Measurements from ENCODE around the gene CGB8. TPM values are rescaled to one million over a fixed set of nuclear protein-coding genes. Genes with fewer than 3 reads are reported as not detected.

CGB8 gene
- total RNA-seq, 1 experiment from 2014 or later: 0.34 TPM

DNA sequence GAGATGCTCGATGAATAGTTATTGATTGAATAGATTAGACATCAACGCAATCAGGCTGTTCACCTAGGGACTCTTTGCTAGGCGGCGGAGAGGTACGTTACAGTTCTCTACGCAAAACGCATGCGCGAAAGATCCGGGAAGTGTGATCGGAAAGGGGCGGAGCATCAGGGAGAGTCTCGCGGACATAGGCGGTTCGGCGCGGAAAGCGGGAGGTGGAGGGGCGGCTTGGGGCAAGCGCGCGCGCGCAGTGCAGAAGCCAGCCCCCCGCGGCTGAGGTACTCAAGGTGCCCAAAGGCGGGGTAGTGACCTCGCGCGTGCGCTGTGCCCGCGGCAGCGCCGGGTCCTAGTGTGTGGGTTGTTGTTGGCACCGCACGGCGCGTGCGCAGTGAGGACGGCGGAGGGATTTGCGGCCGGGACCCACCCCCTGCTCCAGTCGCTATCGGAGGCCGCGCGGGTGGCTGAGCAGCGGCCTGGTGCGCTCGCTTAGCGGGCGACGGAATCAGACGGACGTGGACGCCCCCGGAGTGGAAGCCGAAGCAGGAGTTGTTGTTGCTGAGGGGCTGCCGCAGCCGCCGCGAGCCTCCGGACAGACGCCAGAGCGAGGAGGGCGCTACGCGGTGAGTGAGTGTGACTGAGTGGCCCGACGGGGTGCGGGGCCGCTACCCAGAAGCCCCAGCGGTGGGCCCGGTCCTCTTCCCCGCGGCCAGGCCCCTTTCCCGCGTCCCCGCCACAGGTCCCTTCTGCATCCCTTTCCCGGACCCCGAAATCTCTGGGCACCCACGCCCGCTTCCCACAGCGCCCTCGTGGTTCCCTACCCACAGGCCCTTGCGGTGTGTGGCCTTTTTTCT lies 36.3 kb upstream of the CGB8 start, which contains the start of gene SNRNP70:
Gene SNRNP70, plus strand, starts transcription at position 432 of the 848 bp plus-strand sequence. CDS start 964 bp downstream, outside the sequence.
- intact Hi-C loops (cut with micrococcal nuclease): no loop called here
- no peak within 1 kb of the TSS for H2AFZ ChIP-seq (ENCODE audit: low read depth, low read length, poor library complexity, severe bottlenecking)
- POLR2A ChIA-PET: no interaction called here
- peaks cover 30% of the 10 kb centered on the region; the same call in 1 of the 2 replicates for H4K20me1 ChIP-seq (ENCODE audit: insufficient read depth)
- H3K36me3 ChIP-seq (ENCODE audit: control insufficient read depth in 1 of 2, insufficient read depth in 2 of 2, low read length in 2 of 2): peaks cover 11 to 27% of the 10 kb centered on the region in 2 experiments
- H3K9me2 ChIP-seq (ENCODE audit: insufficient read depth): no peaks in the 10 kb centered on the region
- peak within 1 kb of the TSS; percentile 78 for H3K9ac ChIP-seq (ENCODE audit: low read length)
- H3K27ac ChIP-seq (ENCODE audit: low read depth, low read length): peak within 1 kb of the TSS; percentile 94
- RAD21 ChIA-PET (ENCODE audit: low non-redundant PET in 1 of 2, low total read pairs in 2 of 2, uncharacterized antibody in 2 of 2, unreplicated experiment in 2 of 2): no interaction called here
- H3K27me3 ChIP-seq (ENCODE audit: insufficient read depth, low read length): no peaks in the 10 kb centered on the region
- H3K4me2 ChIP-seq (ENCODE audit: low read length): peak within 1 kb of the TSS; percentile 90
- H3K9me3 ChIP-seq (ENCODE audit: control insufficient read depth in 1 of 2, insufficient read depth in 1 of 2, low read depth in 1 of 2, low read length in 2 of 2): no peaks in the 10 kb centered on the region
- CTCF ChIA-PET: no interaction called here
- H3K4me3 ChIP-seq (replicated peaks in 1 of 2; ENCODE audit: low read depth in 1 of 2, low read length in 2 of 2): peak within 1 kb of the TSS; percentile 86
- DNase-seq (ENCODE audit: low read depth, low spot score) (peak; percentile 98), ATAC-seq (peak; percentile 96)
- no TSS peak for BruUV-seq (replicated peaks)
- peaks cover 49% of the 10 kb centered on the region for H3K79me2 ChIP-seq (ENCODE audit: insufficient read depth, low read length)
- H3K4me1 ChIP-seq (ENCODE audit: control insufficient read depth in 1 of 2, insufficient read depth in 2 of 2, low read length in 2 of 2): peaks cover 6 to 25% of the 10 kb centered on the region in 2 experiments
- peak; percentile 46 for TF ChIP-seq POLR2A (IDR thresholded peaks at IDR 0.05; ENCODE audit: borderline replicate concordance, extremely low read depth, insufficient read depth, insufficient read length)
- no peak for TF ChIP-seq ZNF274 (IDR thresholded peaks at IDR 0.05; ENCODE audit: low read depth, low read length)
- no peak for TF ChIP-seq JUND (IDR thresholded peaks at IDR 0.05)
- peak; percentile 49 for TF ChIP-seq TCF7L2 (IDR thresholded peaks at IDR 0.05; ENCODE audit: borderline replicate concordance, extremely low read depth, insufficient read depth, insufficient read length)
- TF ChIP-seq, protein P1, sequence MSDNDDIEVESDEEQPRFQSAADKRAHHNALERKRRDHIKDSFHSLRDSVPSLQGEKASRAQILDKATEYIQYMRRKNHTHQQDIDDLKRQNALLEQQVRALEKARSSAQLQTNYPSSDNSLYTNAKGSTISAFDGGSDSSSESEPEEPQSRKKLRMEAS (IDR thresholded peaks at IDR 0.05): peak; percentile 86
- no peak for TF ChIP-seq FOSL1 (IDR thresholded peaks at IDR 0.05; ENCODE audit: low read depth)
- TF ChIP-seq CEBPB (IDR thresholded peaks at IDR 0.05; ENCODE audit: low read depth): no peak
- peak; percentile 75 for TF ChIP-seq SP1 (IDR thresholded peaks at IDR 0.05; ENCODE audit: low read depth)
- TF ChIP-seq, protein P2, sequence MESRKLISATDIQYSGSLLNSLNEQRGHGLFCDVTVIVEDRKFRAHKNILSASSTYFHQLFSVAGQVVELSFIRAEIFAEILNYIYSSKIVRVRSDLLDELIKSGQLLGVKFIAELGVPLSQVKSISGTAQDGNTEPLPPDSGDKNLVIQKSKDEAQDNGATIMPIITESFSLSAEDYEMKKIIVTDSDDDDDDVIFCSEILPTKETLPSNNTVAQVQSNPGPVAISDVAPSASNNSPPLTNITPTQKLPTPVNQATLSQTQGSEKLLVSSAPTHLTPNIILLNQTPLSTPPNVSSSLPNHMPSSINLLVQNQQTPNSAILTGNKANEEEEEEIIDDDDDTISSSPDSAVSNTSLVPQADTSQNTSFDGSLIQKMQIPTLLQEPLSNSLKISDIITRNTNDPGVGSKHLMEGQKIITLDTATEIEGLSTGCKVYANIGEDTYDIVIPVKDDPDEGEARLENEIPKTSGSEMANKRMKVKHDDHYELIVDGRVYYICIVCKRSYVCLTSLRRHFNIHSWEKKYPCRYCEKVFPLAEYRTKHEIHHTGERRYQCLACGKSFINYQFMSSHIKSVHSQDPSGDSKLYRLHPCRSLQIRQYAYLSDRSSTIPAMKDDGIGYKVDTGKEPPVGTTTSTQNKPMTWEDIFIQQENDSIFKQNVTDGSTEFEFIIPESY (IDR thresholded peaks at IDR 0.05; ENCODE audit: extremely low read depth, insufficient replicate concordance, low read length): peak; percentile 83
- TF ChIP-seq, protein P3, sequence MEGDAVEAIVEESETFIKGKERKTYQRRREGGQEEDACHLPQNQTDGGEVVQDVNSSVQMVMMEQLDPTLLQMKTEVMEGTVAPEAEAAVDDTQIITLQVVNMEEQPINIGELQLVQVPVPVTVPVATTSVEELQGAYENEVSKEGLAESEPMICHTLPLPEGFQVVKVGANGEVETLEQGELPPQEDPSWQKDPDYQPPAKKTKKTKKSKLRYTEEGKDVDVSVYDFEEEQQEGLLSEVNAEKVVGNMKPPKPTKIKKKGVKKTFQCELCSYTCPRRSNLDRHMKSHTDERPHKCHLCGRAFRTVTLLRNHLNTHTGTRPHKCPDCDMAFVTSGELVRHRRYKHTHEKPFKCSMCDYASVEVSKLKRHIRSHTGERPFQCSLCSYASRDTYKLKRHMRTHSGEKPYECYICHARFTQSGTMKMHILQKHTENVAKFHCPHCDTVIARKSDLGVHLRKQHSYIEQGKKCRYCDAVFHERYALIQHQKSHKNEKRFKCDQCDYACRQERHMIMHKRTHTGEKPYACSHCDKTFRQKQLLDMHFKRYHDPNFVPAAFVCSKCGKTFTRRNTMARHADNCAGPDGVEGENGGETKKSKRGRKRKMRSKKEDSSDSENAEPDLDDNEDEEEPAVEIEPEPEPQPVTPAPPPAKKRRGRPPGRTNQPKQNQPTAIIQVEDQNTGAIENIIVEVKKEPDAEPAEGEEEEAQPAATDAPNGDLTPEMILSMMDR (IDR thresholded peaks at IDR 0.05 in 2 of 3, conservative IDR thresholded peaks at IDR 0.05 in 1 of 3; ENCODE audit: borderline replicate concordance in 1 of 3, insufficient read depth in 1 of 3, low read depth in 2 of 3, low read length in 2 of 3): no peak
- TF ChIP-seq YY1 (IDR thresholded peaks at IDR 0.05; ENCODE audit: extremely low read depth, insufficient replicate concordance, low read depth, low read length): peak; percentile 61
- TF ChIP-seq, protein P4, sequence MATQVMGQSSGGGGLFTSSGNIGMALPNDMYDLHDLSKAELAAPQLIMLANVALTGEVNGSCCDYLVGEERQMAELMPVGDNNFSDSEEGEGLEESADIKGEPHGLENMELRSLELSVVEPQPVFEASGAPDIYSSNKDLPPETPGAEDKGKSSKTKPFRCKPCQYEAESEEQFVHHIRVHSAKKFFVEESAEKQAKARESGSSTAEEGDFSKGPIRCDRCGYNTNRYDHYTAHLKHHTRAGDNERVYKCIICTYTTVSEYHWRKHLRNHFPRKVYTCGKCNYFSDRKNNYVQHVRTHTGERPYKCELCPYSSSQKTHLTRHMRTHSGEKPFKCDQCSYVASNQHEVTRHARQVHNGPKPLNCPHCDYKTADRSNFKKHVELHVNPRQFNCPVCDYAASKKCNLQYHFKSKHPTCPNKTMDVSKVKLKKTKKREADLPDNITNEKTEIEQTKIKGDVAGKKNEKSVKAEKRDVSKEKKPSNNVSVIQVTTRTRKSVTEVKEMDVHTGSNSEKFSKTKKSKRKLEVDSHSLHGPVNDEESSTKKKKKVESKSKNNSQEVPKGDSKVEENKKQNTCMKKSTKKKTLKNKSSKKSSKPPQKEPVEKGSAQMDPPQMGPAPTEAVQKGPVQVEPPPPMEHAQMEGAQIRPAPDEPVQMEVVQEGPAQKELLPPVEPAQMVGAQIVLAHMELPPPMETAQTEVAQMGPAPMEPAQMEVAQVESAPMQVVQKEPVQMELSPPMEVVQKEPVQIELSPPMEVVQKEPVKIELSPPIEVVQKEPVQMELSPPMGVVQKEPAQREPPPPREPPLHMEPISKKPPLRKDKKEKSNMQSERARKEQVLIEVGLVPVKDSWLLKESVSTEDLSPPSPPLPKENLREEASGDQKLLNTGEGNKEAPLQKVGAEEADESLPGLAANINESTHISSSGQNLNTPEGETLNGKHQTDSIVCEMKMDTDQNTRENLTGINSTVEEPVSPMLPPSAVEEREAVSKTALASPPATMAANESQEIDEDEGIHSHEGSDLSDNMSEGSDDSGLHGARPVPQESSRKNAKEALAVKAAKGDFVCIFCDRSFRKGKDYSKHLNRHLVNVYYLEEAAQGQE (IDR thresholded peaks at IDR 0.05; ENCODE audit: low read depth): no peak
- peak; percentile 64; the same call in 1 of the 2 replicates for TF ChIP-seq CBX3 (IDR thresholded peaks at IDR 0.05; ENCODE audit: low read depth)
- TF ChIP-seq EZH2 (IDR thresholded peaks at IDR 0.05): no peak
- peak; percentile 84 for TF ChIP-seq EGR1 (IDR thresholded peaks at IDR 0.05; ENCODE audit: low read depth)
- TF ChIP-seq SRF (IDR thresholded peaks at IDR 0.05; ENCODE audit: low read depth): no peak
- TF ChIP-seq EZH2phosphoT487 (IDR thresholded peaks at IDR 0.05; ENCODE audit: borderline replicate concordance): no peak
- peak; percentile 97 for TF ChIP-seq ZFX (IDR thresholded peaks at IDR 0.05)
- peak; percentile 97 for TF ChIP-seq POLR2AphosphoS5 (IDR thresholded peaks at IDR 0.05; ENCODE audit: low read depth, low read length)
